Cardiac septum (tissue), 1 donor: ENCODE results near the gene NRSN1. TPM values are rescaled to one million over a fixed set of nuclear protein-coding genes. Genes with fewer than 3 reads are reported as not detected.
"Not testable (repeated sequence)": the region's sequence is repeated elsewhere in the genome, so short reads cannot be mapped to it uniquely, and the experiment has no call there.

Experiments
- DNase-seq: peaks from one replicate; pipeline ENCODE4 v3.0.0-alpha.2; 2020; ENCODE audit warnings: low spot score
- intact Hi-C: fragments of 100-400 bp; cut with DNase I; formaldehyde crosslinking; loops from one replicate; pipeline ENCODE4 v1.14.0; 2022
- total RNA-seq: library from RNA; stranded (reverse); fragmentation: NEBNext Ultra II Directional; extraction: Animal tissue kit (Norgen Biotek cat#: 25700); gene quantifications from one replicate; pipeline ENCODE4 v1.2.1, GENCODE V29; 2021
- donor health status: DM: no; HTN: no; CAD: no.

NRSN1 gene
- total RNA-seq, 1 donor from 2014 or later = not detected

GRCh38 chr6:24139080-24139479 lies 13.1 kb downstream of the NRSN1 start:
- no peak for DNase-seq
- intact Hi-C loops = no loop called here

GRCh38 chr6:24139639-24140038 lies 13.6 kb downstream of the NRSN1 start:
- intact Hi-C loops = no loop called here
- no peak for DNase-seq

GRCh38 chr6:24140591-24140990 lies 14.6 kb downstream of the NRSN1 start:
- intact Hi-C loops = no loop called here

GRCh38 chr6:24142733-24143132 lies 16.7 kb downstream of the NRSN1 start:
- DNase-seq, intact Hi-C loops: not testable (repeated sequence)

More at GRCh38 chr6:24140591-24140990, 14.6 kb downstream of the NRSN1 start:
- no peak for DNase-seq

GRCh38 chr6:24145690-24146131 lies 19.7 kb downstream of the NRSN1 start:
- DNase-seq = no peak
- intact Hi-C loops = no loop called here

GRCh38 chr6:24146871-24147270 lies 20.9 kb downstream of the NRSN1 start:
- intact Hi-C loops = no loop called here
- DNase-seq = no peak

- DNase-seq = no peak
- intact Hi-C loops = no loop called here
Measured at GRCh38 chr6:24147511-24148153, 21.6 kb downstream of the NRSN1 start.

- no peak for DNase-seq
- intact Hi-C loops = no loop called here
Measured at GRCh38 chr6:24148154-24148570, 22.1 kb downstream of the NRSN1 start.

GRCh38 chr6:24148684-24149083 lies 22.7 kb downstream of the NRSN1 start:
- no peak for DNase-seq
- intact Hi-C loops = no loop called here

- no peak for DNase-seq
- intact Hi-C loops = no loop called here
Measured at GRCh38 chr6:24149296-24149695, 23.3 kb downstream of the NRSN1 start.

- intact Hi-C loops = no loop called here
- no peak for DNase-seq
Measured at GRCh38 chr6:24149836-24150235, 23.8 kb downstream of the NRSN1 start.

GRCh38 chr6:24152014-24152413 lies 26.0 kb downstream of the NRSN1 start:
- DNase-seq = no peak
- intact Hi-C loops = no loop called here

GRCh38 chr6:24154121-24154520 lies 28.1 kb downstream of the NRSN1 start:
- intact Hi-C loops = no loop called here
- DNase-seq = no peak

- no peak for DNase-seq
- intact Hi-C loops = no loop called here
Measured at GRCh38 chr6:24157886-24158285, 31.9 kb downstream of the NRSN1 start.

- intact Hi-C loops = no loop called here
- DNase-seq = no peak
Measured at GRCh38 chr6:24183584-24183983, 57.6 kb downstream of the NRSN1 start.

- intact Hi-C loops = no loop called here
- no peak for DNase-seq
Measured at GRCh38 chr6:24186349-24186748, 60.3 kb downstream of the NRSN1 start.

GRCh38 chr6:24187965-24188577 lies 62.1 kb downstream of the NRSN1 start:
- no peak for DNase-seq
- intact Hi-C loops = no loop called here

- intact Hi-C loops = no loop called here
- DNase-seq = no peak
Measured at GRCh38 chr6:24188578-24189080, 62.6 kb downstream of the NRSN1 start.

GRCh38 chr6:24191346-24191745 lies 65.3 kb downstream of the NRSN1 start:
- DNase-seq = no peak
- intact Hi-C loops = no loop called here

- intact Hi-C loops = no loop called here
- DNase-seq = no peak
Measured at GRCh38 chr6:24193364-24193763, 67.3 kb downstream of the NRSN1 start.

- intact Hi-C loops = no loop called here
- DNase-seq = no peak
Measured at GRCh38 chr6:24194978-24195700, 69.1 kb downstream of the NRSN1 start.
